Osteocyte (in vitro differentiated cells): ENCODE results near the gene TCP11L2. TPM values are rescaled to one million over a fixed set of nuclear protein-coding genes. Genes with fewer than 3 reads are reported as not detected.

Experiments used
- DNase-seq: peaks from one replicate; pipeline ENCODE4 v3.0.0; 2021; ENCODE audit warnings: mixed read lengths; ENCODE audit not compliant: unreplicated experiment; ENCODE audit errors: extremely low spot score
- H3K27ac Mint-ChIP-seq: one replicate; pipeline ENCODE4 v1.8.0; 2021; ENCODE audit warnings: mild to moderate bottlenecking, mixed read lengths; ENCODE audit not compliant: unreplicated experiment
- H3K27me3 Mint-ChIP-seq: one replicate; pipeline ENCODE4 v1.8.0; 2021; ENCODE audit warnings: mixed read lengths; ENCODE audit not compliant: unreplicated experiment
- H3K36me3 Mint-ChIP-seq: one replicate; pipeline ENCODE4 v1.8.0; 2021; ENCODE audit warnings: mixed read lengths; ENCODE audit not compliant: unreplicated experiment
- H3K4me1 Mint-ChIP-seq: one replicate; pipeline ENCODE4 v1.8.0; 2021; ENCODE audit warnings: mixed read lengths; ENCODE audit not compliant: unreplicated experiment
- H3K4me3 Mint-ChIP-seq: one replicate; pipeline ENCODE4 v1.8.0; 2021; ENCODE audit warnings: mild to moderate bottlenecking, moderate library complexity, mixed read lengths; ENCODE audit not compliant: unreplicated experiment
- H3K9me3 Mint-ChIP-seq: one replicate; pipeline ENCODE4 v1.8.0; 2021; ENCODE audit warnings: mixed read lengths; ENCODE audit not compliant: unreplicated experiment
- total RNA-seq: library from RNA; stranded (reverse); gene quantifications from 2 replicates; pipeline ENCODE4 v1.2.1, GENCODE V29; 2021
- TF ChIP-seq, protein P1 (sequence below): fragments of 200-600 bp; sonication (generic); IDR thresholded peaks from 2 replicates; pipeline ENCODE4 v1.5.0; 2021; ENCODE audit warnings: antibody characterized with exemption, mild to moderate bottlenecking, moderate library complexity

TCP11L2 gene
- total RNA-seq, 1 donor from 2014 or later, result 42.7 TPM

DNA sequence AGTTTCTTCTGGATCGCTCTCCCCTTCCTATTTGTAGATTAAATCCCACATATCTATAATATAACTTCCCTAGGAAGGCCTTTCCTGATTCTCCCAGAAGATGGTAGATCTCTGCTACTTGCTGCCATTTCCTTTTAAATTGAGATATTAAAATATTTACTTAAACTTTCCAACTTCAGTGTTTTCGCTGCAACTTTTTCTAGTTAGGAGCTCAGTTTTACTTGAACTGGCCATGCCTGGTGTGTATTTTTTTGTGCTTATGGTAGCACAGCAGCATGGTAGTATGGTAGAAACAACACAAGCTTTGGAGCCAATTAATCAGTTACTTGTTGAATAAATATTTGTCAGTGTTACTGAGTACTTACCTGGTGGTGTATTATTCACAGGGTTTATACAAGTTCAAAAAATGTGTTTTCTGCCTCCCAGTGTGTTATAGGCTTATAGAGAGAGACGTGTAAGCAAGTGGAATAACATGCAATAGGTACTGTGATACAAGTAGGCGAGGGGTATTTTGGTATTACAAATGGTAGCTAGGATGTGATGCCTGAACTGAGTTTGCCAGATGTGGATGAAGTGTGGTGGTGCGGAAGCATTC is 58.0 kb downstream of the TCP11L2 start:
- Mint-ChIP-seq H3K9me3 (no peaks in the 10 kb centered on the region), H3K27me3 (no peaks in the 10 kb centered on the region), H3K4me3 (no peak overlapping the region), H3K4me1 (peaks cover 21% of the 10 kb centered on the region), H3K27ac (no peak overlapping the region), H3K36me3 (peaks cover 3% of the 10 kb centered on the region)
- DNase-seq, result no peak
- TF ChIP-seq, protein P1, sequence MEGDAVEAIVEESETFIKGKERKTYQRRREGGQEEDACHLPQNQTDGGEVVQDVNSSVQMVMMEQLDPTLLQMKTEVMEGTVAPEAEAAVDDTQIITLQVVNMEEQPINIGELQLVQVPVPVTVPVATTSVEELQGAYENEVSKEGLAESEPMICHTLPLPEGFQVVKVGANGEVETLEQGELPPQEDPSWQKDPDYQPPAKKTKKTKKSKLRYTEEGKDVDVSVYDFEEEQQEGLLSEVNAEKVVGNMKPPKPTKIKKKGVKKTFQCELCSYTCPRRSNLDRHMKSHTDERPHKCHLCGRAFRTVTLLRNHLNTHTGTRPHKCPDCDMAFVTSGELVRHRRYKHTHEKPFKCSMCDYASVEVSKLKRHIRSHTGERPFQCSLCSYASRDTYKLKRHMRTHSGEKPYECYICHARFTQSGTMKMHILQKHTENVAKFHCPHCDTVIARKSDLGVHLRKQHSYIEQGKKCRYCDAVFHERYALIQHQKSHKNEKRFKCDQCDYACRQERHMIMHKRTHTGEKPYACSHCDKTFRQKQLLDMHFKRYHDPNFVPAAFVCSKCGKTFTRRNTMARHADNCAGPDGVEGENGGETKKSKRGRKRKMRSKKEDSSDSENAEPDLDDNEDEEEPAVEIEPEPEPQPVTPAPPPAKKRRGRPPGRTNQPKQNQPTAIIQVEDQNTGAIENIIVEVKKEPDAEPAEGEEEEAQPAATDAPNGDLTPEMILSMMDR, result no peak

DNA sequence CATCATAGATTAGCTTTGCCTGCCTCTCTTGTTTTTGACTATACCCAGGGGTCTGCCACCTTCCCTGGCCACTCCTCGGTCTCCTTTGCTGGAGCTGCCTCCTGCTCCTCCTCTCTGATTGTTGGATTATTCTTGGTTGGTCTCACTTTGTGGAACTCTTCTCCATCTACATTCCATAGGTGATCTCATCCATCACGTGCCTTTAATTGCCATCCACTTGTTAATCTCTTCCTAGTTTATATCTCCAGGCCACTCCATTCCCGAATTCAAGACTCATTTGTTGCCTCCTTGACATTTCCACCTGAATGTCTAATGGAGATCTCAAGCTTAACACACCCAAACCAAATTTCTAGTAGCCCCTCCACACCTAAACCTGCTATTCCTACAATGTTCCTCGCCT is 60.4 kb downstream of the TCP11L2 start:
- H3K27ac Mint-ChIP-seq, result no peak overlapping the region
- peaks cover 11% of the 10 kb centered on the region for H3K4me1 Mint-ChIP-seq
- H3K36me3 Mint-ChIP-seq, result peaks cover 7% of the 10 kb centered on the region
- TF ChIP-seq, protein P1, result no peak
- no peak for DNase-seq
- no peaks in the 10 kb centered on the region for H3K9me3 Mint-ChIP-seq
- no peaks in the 10 kb centered on the region for H3K27me3 Mint-ChIP-seq
- no peak overlapping the region for H3K4me3 Mint-ChIP-seq

DNA sequence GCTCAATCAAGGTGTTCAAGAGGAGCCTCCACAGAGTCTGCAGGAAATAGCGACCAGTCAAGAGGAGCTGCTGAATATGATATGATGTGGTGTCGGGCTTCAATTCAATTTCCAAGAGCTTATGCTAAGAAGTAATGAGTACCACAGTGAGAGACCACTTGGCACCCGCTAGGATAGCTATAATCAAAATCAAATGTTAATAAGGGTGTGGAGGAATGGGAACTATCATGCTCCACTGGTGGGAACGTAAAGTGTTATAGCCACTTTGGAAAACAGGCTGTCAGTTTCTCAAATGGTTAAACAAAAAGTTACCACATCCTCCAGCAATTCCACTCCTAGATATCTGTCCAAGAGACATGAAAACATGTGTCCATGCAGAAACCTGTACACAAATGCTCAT is 61.7 kb downstream of the TCP11L2 start:
- Mint-ChIP-seq H3K9me3 (no peaks in the 10 kb centered on the region), H3K27me3 (no peaks in the 10 kb centered on the region), H3K36me3 (peaks cover 7% of the 10 kb centered on the region), H3K4me1 (no peaks in the 10 kb centered on the region), H3K27ac (no peak overlapping the region), H3K4me3 (no peak overlapping the region)
- TF ChIP-seq, protein P1, result no peak
- DNase-seq, result no peak

DNA sequence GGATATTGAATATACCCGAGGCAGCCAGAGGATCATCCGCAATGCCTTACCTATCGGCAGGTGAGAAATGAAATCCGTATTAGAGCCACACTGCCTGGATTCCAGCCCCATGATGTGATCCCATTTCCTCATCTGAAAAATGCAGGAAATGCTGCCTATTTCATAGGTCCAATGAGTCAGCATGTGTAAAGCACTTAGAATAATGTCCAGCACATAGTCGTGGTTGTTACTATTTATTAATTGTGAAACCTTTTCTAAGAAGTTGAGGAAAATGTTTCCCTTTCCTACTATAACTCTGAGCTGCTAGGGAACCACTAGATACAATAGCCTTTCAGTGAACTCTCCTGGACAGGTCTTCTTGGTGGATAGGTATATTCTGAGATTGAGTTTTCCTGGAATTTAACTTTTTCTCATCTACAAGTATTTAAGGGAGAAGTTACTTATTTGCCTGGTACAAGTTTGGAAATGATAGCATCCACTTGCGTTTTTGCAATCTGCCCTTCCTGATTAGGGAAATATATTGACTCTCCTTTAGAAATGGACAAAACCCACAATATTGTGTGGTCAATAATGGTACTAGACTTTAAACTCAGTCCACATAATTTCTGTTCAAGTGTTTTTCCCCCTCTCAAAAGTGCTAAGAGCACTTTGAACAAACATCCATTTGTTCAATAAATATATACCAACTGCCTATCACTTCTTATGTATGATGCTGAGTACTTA is 67.3 kb downstream of the TCP11L2 start:
- TF ChIP-seq, protein P1, result no peak
- no peak for DNase-seq
- H3K4me1 Mint-ChIP-seq, result no peaks in the 10 kb centered on the region
- H3K27me3 Mint-ChIP-seq, result no peaks in the 10 kb centered on the region
- no peak overlapping the region for H3K4me3 Mint-ChIP-seq
- H3K36me3 Mint-ChIP-seq, result peaks cover 17% of the 10 kb centered on the region
- H3K9me3 Mint-ChIP-seq, result peaks cover 4% of the 10 kb centered on the region
- peak overlapping the region; percentile 4 for H3K27ac Mint-ChIP-seq

DNA sequence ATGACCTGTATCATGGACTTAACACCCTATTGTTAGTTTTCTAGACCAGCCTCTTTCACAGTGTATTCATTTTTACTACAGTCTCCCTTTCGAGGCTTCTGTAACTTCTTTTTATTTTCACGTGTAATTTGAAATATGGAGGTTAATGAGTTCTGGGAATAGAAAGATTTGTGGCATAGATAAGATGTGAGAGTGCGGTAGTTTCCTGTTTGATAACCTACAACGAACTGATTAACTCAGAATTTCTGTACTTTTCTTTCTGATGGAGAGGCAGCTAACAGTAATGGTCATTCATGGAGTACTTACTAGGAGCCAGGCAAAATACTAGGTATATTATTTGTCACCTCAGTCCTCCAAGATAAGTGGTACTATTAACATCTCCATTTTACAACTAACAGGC is 76.3 kb downstream of the TCP11L2 start:
- H3K27ac Mint-ChIP-seq, result no peak overlapping the region
- no peaks in the 10 kb centered on the region for H3K27me3 Mint-ChIP-seq
- H3K36me3 Mint-ChIP-seq, result peaks cover 50% of the 10 kb centered on the region
- H3K4me1 Mint-ChIP-seq, result no peaks in the 10 kb centered on the region
- TF ChIP-seq, protein P1, result no peak
- H3K4me3 Mint-ChIP-seq, result no peak overlapping the region
- H3K9me3 Mint-ChIP-seq, result peaks cover 13% of the 10 kb centered on the region
- DNase-seq, result no peak
